ENCODE data around the gene SNX11.
"Not testable (repeated sequence)": the region's sequence is repeated elsewhere in the genome, so short reads cannot be mapped to it uniquely, and the experiment has no call there.

The SNX11 gene, protein sequence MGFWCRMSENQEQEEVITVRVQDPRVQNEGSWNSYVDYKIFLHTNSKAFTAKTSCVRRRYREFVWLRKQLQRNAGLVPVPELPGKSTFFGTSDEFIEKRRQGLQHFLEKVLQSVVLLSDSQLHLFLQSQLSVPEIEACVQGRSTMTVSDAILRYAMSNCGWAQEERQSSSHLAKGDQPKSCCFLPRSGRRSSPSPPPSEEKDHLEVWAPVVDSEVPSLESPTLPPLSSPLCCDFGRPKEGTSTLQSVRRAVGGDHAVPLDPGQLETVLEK

DNA sequence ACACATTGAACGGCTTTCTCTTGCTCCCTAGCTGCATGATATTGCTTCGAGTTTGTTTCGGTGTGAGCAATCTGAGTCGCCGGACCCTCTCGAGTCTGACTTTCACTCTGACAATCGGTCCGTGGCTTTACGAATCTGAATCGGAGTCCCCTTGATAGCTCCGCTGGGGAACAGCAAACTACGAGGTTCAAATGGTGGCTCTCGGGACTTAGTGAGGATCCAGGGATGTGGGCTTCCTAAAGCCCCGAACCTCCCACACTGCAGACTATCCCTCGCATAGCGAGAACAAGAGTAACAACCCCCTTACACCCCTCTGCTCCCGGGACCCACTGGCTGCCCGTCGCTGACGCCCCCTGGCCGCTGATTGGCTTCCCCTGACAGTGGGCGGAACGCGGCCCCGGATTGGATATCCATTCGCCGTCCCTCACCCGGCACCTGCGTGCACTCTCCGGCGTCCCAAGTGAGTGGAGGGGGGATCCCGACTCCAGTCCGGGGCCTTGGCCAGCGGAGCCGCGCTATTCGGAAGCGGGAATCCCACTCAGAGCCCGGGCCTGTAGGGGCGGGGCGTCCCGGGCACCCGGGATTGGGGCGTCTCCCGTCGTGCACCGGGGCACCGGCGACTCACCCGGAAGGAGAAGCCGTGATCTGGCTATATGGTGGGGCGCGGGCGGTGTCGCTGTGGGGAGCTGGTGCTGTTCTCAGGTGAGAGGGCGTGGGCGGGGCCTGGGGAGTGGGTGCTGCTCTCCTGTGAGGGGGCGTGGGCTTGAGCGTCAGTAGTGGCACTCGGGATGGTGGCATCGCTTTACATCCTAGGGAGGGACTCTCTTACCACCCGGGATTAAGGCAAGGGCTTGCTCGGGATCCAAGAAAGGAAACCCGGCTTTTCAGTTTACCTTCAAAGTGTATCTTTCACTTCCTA is at the start of gene SNX11:
Gene SNX11, plus strand, starts transcription at position 630 of the 919 bp plus-strand sequence. CDS start 4,278 bp downstream, outside the sequence.
- Mint-ChIP-seq H3K27me3 (no peaks in the 10 kb centered on the region), H3K36me3 (ENCODE audit: low read depth) (peaks cover 5% of the 10 kb centered on the region), H3K9me3 (peaks cover 7% of the 10 kb centered on the region), H3K4me3 (peak within 1 kb of the TSS; percentile 95), H3K4me1 (peaks cover 67% of the 10 kb centered on the region), H3K27ac (peak within 1 kb of the TSS; percentile 87)
- DNase-seq (peak; percentile 93), ATAC-seq (peak; percentile 92)

GRCh38 chr17:48058393-48059124 is 49.0 kb upstream of the SNX11 start:
- H3K4me3 Mint-ChIP-seq = no peak overlapping the region
- DNase-seq (no peak), ATAC-seq (no peak)
- H3K36me3 Mint-ChIP-seq (ENCODE audit: low read depth) = peaks cover 60% of the 10 kb centered on the region
- H3K9me3 Mint-ChIP-seq = no peaks in the 10 kb centered on the region
- H3K4me1 Mint-ChIP-seq = peaks cover 26% of the 10 kb centered on the region
- H3K27ac Mint-ChIP-seq = peak overlapping the region; percentile 64
- H3K27me3 Mint-ChIP-seq = no peaks in the 10 kb centered on the region

DNA sequence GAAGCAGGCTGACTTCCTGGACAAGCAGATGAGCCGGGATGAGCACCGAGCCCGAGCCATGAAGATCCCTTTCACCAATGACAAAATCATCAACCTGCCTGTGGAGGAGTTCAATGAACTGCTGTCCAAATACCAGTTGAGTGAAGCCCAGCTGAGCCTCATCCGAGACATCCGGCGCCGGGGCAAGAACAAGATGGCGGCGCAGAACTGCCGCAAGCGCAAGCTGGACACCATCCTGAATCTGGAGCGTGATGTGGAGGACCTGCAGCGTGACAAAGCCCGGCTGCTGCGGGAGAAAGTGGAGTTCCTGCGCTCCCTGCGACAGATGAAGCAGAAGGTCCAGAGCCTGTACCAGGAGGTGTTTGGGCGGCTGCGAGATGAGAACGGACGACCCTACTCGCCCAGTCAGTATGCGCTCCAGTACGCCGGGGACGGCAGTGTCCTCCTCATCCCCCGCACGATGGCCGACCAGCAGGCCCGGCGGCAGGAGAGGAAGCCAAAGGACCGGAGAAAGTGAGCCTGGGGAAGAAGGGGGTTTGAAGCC is 48.4 kb upstream of the SNX11 start:
- ATAC-seq (no peak), DNase-seq (no peak)
- H3K9me3 Mint-ChIP-seq = no peaks in the 10 kb centered on the region
- H3K36me3 Mint-ChIP-seq (ENCODE audit: low read depth) = peaks cover 61% of the 10 kb centered on the region
- peaks cover 21% of the 10 kb centered on the region for H3K4me1 Mint-ChIP-seq
- H3K27me3 Mint-ChIP-seq = no peaks in the 10 kb centered on the region
- no peak overlapping the region for H3K4me3 Mint-ChIP-seq
- no peak overlapping the region for H3K27ac Mint-ChIP-seq

DNA sequence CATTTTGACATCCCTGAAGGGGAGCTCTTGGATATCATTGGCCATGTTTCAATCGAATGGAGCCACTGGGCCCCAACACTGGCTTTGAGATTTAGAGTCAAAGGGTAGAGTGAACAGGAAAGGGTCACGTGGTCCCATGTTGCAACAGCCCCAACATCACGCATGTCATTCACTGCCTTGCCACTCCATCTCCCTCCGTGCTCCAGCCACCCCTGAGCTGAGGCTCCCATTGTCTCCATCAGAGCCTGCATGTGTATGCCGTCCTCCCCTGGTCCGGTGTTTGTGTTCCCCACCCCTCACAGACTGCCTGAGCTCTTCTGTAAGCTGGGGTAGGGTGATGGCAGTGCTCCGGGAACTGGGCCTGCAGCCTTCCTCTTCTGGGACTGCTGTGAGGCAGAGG is 47.3 kb upstream of the SNX11 start:
- Mint-ChIP-seq H3K9me3 (no peaks in the 10 kb centered on the region), H3K27me3 (no peaks in the 10 kb centered on the region), H3K4me1 (peaks cover 16% of the 10 kb centered on the region), H3K4me3 (no peak overlapping the region), H3K27ac (peak overlapping the region; percentile 49), H3K36me3 (ENCODE audit: low read depth) (peaks cover 64% of the 10 kb centered on the region)
- DNase-seq (no peak), ATAC-seq (no peak)

GRCh38 chr17:48062273-48062672 is 45.3 kb upstream of the SNX11 start:
- no peak for DNase-seq
- ATAC-seq = no peak
- no peaks in the 10 kb centered on the region for H3K27me3 Mint-ChIP-seq
- no peak overlapping the region for H3K4me3 Mint-ChIP-seq
- H3K27ac Mint-ChIP-seq = no peak overlapping the region
- no peaks in the 10 kb centered on the region for H3K4me1 Mint-ChIP-seq
- no peaks in the 10 kb centered on the region for H3K9me3 Mint-ChIP-seq
- peaks cover 61% of the 10 kb centered on the region for H3K36me3 Mint-ChIP-seq (ENCODE audit: low read depth)

GRCh38 chr17:48064638-48065037 is 42.9 kb upstream of the SNX11 start:
- Mint-ChIP-seq H3K9me3 (no peaks in the 10 kb centered on the region), H3K4me1 (no peaks in the 10 kb centered on the region), H3K27ac (peak overlapping the region; percentile 42), H3K27me3 (no peaks in the 10 kb centered on the region), H3K36me3 (ENCODE audit: low read depth) (peaks cover 47% of the 10 kb centered on the region), H3K4me3 (no peak overlapping the region)
- DNase-seq (no peak), ATAC-seq (no peak)

DNA sequence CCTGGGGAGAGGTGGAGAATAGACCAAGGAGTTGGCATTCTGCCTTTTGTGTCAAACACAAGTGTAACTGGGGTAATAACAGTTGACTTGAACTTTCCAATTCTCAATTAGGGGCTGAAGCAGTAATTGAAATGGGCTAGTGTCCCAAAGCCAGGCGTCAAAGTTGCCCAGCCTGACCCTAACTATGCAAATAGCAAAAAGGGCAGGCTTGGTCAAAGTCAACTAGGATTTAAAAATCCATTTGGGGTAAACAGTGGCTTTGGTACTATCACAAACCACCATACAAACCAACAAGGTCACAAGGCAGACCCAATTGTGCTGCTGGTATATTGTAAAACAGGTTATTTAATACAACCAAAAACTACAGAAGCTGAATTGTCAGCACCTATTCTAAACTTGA is 41.4 kb upstream of the SNX11 start:
- H3K4me1 Mint-ChIP-seq = no peaks in the 10 kb centered on the region
- no peak overlapping the region for H3K4me3 Mint-ChIP-seq
- H3K27me3 Mint-ChIP-seq = no peaks in the 10 kb centered on the region
- H3K27ac Mint-ChIP-seq = no peak overlapping the region
- no peaks in the 10 kb centered on the region for H3K9me3 Mint-ChIP-seq
- DNase-seq = no peak
- no peak for ATAC-seq
- H3K36me3 Mint-ChIP-seq (ENCODE audit: low read depth) = peaks cover 42% of the 10 kb centered on the region

GRCh38 chr17:48066656-48067055 is 40.9 kb upstream of the SNX11 start:
- no peak for DNase-seq
- no peak for ATAC-seq
- Mint-ChIP-seq H3K9me3 (no peaks in the 10 kb centered on the region), H3K27ac (no peak overlapping the region), H3K36me3 (ENCODE audit: low read depth) (peaks cover 39% of the 10 kb centered on the region), H3K4me3 (no peak overlapping the region), H3K27me3 (no peaks in the 10 kb centered on the region), H3K4me1 (no peaks in the 10 kb centered on the region)

GRCh38 chr17:48067245-48067644 is 40.3 kb upstream of the SNX11 start:
- Mint-ChIP-seq H3K4me1 (no peaks in the 10 kb centered on the region), H3K36me3 (ENCODE audit: low read depth) (peaks cover 37% of the 10 kb centered on the region), H3K4me3 (no peak overlapping the region), H3K9me3 (no peaks in the 10 kb centered on the region), H3K27ac (no peak overlapping the region), H3K27me3 (no peaks in the 10 kb centered on the region)
- DNase-seq (no peak), ATAC-seq (no peak)

DNA sequence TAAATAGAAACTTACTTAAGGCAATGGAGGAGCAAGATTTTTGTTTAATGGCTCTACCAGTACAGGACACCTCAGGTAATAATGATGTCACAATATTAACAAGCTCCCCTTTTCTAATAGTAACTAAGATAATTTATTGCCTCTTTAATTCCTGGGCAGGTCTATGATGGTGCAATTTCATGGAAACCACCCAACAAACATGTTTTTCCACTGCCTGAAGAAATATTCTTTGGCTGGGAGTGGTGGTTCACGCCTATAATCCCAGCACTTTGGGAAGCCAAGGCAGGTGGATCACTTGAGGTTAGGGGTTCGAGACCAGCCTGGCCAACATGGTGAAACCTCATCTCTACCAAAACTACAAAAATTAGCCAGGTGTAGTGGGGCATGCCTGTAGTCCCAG is 39.8 kb upstream of the SNX11 start:
- ATAC-seq, DNase-seq, H3K27me3 Mint-ChIP-seq, H3K27ac Mint-ChIP-seq, H3K9me3 Mint-ChIP-seq, H3K4me1 Mint-ChIP-seq, H3K4me3 Mint-ChIP-seq: not testable (repeated sequence)
- peaks cover 36% of the 10 kb centered on the region for H3K36me3 Mint-ChIP-seq (ENCODE audit: low read depth)

- H3K9me3 Mint-ChIP-seq = no peaks in the 10 kb centered on the region
- no peaks in the 10 kb centered on the region for H3K4me1 Mint-ChIP-seq
- H3K36me3 Mint-ChIP-seq (ENCODE audit: low read depth) = peaks cover 39% of the 10 kb centered on the region
- H3K27ac Mint-ChIP-seq = no peak overlapping the region
- peak; percentile 69 for ATAC-seq
- DNase-seq = no peak
- no peak overlapping the region for H3K4me3 Mint-ChIP-seq
- no peaks in the 10 kb centered on the region for H3K27me3 Mint-ChIP-seq
Observed at GRCh38 chr17:48068491-48068961, 39.0 kb upstream of the SNX11 start.

DNA sequence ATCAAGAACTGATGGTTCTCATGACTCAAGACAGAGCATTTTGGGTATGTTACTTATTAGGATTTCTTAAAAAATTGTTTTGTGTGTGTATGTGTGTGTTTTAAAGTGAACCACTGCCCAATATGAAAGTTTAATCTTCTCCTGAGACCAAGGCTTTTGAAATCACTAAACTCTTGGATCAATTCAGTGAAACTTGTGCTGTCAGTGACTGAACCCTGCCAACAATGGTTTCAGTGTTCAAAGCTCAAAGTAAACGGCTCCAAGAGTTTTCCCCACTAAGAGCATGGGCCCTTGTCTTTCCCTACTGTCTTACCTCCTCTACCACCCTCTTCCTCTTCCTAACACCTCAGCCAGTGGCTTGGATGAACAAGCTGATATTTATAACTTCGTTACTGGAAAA is 37.4 kb upstream of the SNX11 start:
- Mint-ChIP-seq H3K4me3 (no peak overlapping the region), H3K9me3 (no peaks in the 10 kb centered on the region), H3K4me1 (no peaks in the 10 kb centered on the region), H3K27ac (no peak overlapping the region), H3K27me3 (no peaks in the 10 kb centered on the region), H3K36me3 (ENCODE audit: low read depth) (peaks cover 35% of the 10 kb centered on the region)
- no peak for ATAC-seq
- DNase-seq = no peak

- no peaks in the 10 kb centered on the region for H3K9me3 Mint-ChIP-seq
- no peak overlapping the region for H3K4me3 Mint-ChIP-seq
- H3K4me1 Mint-ChIP-seq = no peaks in the 10 kb centered on the region
- DNase-seq = no peak
- ATAC-seq = no peak
- no peaks in the 10 kb centered on the region for H3K27me3 Mint-ChIP-seq
- H3K36me3 Mint-ChIP-seq (ENCODE audit: low read depth) = peaks cover 30% of the 10 kb centered on the region
- H3K27ac Mint-ChIP-seq = no peak overlapping the region
Observed at GRCh38 chr17:48071654-48072053, 35.9 kb upstream of the SNX11 start.

GRCh38 chr17:48072811-48073210 is 34.8 kb upstream of the SNX11 start:
- not testable (repeated sequence) for H3K4me3 Mint-ChIP-seq, H3K4me1 Mint-ChIP-seq, ATAC-seq, H3K9me3 Mint-ChIP-seq, DNase-seq, H3K27me3 Mint-ChIP-seq, H3K27ac Mint-ChIP-seq
- H3K36me3 Mint-ChIP-seq (ENCODE audit: low read depth) = peaks cover 25% of the 10 kb centered on the region
